GM21526 (cell line): Measurements from ENCODE around the gene FGF5.
"Not testable (repeated sequence)": the region's sequence is repeated elsewhere in the genome, so short reads cannot be mapped to it uniquely, and the experiment has no call there.

Experiments
- ATAC-seq: cut with Tn5 transposase; IDR thresholded peaks from one replicate; pipeline ENCODE4 v1.9.1; 2021; ENCODE audit warnings: moderate library complexity; ENCODE audit not compliant: unreplicated experiment, low FRiP score

The FGF5 gene

DNA sequence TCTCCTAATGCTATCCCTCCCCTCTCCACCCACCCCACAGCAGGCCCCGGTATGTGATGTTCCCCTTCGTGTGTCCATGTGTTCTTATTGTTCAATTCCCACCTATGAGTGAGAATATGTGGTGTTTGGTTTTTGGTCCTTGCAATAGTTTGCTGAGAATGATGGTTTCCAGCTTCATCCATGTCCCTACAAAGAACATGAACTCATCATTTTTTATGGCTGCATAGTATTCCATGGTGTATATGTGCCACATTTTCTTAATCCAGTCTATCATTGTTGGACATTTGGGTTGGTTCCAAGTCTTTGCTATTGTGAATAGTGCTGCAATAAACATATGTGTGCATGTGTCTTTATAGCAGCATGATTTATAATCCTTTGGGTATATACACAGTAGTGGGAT lies 24.2 kb downstream of the FGF5 start:
- not testable (repeated sequence) for ATAC-seq

DNA sequence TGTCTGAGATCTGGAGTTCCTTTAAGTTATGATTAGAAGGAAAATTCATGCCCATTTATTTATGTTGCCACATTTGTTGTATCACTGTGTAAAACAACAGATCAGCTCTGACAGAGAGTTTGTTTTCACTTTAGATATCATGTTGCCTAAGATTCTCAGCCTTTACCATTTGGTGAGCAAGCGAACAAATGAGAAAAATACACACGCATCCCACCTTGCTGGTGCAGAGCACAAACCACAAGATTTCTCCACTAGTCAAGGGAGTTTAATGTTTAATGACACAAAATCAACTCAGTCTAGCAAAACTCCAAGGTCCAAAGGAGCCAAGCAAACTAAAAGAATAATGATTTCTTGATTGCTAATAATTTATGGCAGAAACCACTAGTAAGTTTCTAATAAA lies 27.7 kb downstream of the FGF5 start:
- ATAC-seq: no peak

DNA sequence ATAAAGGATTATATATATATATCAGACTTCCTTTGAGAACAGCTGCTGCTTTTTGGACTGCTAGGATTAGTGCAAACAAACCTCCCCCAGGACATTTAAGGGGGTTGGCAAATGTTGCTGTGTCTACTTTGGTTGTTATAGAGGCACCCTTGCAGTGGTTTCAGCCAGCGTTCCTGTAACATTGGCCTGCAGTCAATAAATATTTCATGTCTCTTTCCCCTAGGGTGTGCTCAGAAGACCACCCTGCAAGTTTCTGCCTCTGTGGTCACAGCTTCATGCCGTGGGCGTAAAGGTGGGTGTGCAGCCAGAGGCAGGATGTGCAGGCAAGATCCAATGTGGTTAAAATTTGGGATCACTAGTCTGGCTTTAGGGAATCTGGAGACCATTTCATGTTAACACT lies 28.9 kb downstream of the FGF5 start:
- no peak for ATAC-seq

DNA sequence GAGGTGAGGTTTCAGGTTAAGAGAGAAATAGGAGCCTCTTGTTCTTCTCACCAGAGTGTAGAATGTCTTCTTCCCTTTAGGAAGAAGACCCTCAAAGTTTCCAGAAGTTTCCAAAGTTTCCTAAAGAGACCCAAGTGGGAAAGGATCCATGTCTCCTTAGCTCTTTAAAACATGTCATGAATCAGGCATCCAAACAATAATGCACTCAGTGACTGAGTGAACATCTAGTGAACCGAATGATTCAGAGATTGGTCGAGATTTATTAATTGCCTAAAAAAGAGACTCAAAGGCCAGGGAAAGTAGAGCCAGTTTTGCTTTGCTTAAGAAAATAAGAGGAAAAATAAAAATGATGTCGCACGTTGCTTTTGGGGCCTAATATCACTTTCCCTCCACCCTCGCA lies 29.4 kb downstream of the FGF5 start:
- no peak for ATAC-seq

DNA sequence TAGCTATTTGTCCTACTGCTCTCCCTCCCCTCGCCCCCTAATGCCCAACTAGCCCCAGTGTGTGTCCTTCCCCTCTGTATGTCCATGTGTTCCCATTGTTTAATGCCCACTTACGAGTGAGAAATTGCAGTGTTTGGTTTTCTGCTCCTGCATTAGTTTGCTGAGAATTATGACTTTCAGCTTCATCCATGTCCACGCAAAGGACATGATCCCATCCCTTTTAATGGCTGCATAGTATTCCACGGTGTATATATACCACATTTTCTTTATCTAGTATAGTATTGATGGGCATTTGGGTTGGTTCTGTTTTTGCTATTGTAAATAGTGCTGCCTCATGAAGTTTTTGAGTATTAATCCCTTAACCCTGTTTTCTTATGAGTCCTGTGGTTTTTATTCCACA lies 35.4 kb downstream of the FGF5 start:
- ATAC-seq: no peak

DNA sequence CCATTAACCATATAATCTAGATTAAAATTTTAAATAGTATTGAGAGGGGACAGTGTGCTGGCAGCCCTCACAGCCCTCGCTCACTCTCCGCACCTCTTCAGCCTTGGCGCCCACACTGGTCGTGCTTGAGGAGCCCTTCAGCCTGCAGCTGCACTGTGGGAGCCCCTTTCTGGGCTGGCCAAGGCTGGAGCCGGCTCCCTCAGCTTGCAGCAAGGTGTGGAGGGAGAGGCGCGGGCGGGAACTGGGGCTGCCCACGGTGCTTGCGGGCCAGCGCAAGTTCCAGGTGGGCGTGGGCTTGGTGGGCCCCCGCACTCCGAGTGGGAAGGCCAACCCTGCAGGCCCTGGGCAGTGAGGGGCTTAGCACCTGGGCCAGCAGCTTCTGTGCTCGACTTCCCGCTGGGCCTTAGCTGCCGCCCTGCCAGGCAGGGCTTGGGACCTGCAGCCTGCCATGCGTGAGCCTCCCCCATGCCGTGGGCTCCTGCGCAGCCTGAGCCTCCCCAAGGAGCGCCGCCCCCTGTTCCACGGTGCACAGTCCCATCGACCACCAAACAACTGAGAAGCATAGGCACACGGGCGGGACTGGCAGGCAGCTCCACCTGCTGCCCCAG lies 36.3 kb downstream of the FGF5 start:
- ATAC-seq: no peak

DNA sequence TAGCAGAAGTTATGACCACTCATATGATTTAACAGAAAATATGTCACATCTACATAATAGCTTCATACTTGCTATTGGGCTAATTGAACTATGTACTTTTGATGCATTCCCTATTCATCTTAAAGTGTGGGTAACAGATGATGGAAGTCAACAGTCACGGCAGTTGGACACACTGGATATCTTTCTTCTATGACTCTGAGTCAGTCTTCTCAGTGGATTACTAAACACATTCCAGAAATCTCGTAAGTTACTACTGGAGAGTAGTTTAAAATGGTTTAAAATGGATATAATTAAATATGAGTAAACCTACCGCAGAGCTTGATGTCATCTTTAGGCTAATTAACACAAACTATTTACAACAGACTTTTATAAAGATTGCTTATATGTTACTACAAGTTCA lies 39.0 kb downstream of the FGF5 start:
- ATAC-seq: no peak

DNA sequence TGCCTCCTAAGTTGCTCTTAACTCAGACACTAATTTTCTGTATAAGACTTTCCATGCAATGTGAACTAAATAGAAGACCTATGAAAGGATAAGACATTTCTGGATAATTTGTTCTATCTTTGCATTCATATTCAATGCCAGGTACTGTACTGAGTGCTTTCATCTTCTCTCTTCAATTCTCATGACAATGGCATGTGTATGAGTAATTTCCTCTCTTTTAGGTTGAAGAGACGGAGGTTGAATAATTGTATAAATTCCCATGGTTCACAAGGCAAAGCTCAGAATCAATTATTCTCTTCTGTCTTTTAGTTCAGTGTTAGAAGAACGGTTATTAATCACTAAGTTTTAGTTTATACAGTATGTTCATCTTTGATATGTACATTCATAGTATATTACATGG lies 39.8 kb downstream of the FGF5 start:
- ATAC-seq: no peak

DNA sequence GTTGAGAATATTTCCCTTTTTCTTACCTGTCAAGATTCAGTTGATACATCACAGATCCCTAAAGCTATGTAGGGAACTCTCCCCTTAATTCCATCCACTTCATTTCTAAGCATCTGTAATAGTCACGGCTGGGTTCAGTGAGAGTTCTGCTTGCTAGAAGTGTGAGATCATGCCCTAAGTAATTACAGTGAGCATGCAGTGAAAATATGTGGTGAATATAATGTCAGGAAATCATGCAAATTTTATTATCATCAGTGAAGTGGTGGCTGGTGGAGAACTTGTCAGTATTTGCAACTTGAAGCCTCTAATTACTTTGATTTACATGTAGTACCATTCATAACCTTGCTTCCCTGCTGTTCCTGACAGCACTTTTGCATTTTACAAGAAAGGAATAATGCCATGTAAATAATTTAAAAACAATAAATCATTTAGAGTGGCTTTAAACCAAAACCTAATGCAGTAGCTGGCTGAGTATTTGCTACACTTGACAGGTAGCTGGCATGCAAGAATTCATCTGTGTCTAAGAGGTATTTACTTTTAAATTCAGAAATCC lies 40.8 kb downstream of the FGF5 start:
- no peak for ATAC-seq

DNA sequence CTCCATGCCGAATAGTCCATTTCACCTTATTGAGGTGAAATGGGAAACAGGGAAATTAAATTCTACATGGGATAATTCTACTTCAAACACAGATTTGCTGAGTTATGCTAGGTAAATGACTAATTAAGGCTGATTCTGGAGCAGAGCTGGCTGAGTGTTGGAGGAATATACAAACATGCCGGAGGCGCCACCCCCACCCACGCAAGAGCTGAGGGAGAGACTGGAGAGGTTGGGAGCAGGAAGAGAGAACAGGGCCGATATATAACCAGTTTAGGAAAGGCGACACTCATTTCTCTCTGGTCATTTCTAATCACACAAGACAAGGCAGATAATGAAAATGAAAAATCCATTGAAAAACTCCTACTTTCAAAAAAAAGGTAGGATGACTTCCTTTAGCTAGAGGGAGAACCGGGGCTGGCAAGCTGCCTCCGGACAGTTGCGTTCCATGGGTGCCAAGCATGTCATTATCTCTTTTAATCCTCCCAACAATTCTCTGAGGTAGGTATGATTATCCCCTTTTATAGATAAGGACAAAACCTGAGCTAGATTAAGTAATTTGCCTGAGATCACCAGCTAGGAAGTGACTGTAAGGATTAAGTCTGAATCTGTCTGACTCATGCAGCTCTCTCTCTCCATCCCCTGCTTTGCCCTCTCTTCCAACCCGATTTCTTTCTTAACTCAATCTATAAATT lies 41.5 kb downstream of the FGF5 start:
- ATAC-seq: no peak

DNA sequence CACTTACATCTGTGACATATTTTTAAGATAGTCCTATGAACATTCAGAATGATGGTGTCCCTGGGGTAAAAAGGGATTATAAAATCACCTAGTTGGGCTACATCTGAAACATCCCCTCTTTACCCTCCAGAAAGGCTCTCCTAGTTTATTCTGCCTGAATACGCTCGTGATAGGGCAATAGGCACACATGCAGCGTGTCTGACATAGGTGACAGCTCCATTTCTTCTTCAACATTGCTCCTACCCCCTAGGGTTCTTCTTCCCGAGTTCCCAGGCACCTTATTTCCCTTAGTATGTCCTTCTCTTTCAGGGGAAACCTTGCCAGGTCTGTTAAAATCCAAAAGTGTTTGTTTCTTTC lies 42.0 kb downstream of the FGF5 start:
- ATAC-seq: no peak

DNA sequence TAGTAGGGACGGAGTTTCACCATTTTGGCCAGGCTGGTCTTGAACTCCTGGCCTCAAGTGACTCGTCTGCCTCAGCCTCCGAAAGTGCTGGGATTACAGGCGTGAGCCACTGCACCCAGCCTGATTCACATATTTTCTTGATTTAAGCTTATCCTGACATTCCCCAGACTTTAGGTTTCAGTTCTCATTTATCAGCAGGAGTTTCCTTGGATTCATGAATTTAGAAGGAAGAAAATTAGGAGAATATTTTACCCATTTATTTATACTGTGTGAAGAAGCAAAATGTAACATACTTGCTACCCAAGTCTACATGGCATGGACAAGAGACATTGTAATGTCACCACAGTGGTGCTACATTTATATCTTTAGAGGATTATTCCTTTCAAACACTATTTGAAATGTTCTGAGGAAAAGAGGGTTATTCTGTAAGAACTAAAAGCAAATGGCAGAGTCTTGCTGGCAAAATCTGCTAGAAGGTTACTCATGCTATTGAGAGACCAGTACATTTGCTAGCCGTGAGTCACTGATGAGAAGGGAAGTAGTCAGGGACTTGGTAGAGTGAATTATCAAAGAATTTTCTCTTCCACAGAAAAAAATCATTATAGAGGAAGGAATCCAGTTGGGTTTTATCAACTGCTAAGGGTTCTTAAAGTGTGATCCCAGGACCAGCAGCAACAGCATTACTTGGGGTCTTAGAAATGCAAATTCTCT lies 43.0 kb downstream of the FGF5 start:
- no peak for ATAC-seq

DNA sequence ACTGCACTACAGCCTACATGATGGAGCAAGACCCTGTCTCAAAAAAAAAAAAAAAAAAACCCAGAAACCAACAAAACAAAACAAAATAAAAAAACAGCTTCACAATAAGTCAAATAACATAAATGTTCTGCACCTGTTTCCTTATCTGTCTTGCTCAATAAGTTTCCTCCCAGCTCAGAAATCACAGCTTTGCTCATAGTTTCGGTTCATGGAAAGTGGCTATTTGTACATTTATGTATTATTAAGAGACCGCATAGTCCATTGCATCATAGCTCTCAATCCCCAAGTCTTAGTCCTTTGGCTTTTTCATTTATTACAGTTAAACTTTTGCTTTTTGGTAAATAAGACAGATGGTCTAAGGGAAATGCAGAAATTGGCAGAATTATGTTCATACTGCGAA lies 44.7 kb downstream of the FGF5 start:
- no peak for ATAC-seq

DNA sequence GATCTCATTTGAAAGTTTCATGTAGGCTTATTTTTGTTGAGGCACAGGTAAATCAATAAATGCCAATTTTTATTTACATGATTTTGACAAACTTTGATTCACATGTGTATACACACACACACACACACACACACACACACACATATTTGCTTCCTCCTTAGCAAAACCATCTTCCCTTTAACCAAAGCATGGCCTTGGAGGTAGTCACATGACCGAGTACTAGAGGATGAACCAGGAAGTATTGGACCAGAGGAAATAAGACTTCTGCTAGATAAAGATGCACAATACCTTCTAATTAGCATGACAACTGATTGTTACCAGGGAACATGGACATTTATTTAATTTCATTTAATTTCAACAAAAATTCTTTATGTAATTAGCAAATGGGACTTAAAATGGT lies 45.7 kb downstream of the FGF5 start:
- ATAC-seq: no peak

DNA sequence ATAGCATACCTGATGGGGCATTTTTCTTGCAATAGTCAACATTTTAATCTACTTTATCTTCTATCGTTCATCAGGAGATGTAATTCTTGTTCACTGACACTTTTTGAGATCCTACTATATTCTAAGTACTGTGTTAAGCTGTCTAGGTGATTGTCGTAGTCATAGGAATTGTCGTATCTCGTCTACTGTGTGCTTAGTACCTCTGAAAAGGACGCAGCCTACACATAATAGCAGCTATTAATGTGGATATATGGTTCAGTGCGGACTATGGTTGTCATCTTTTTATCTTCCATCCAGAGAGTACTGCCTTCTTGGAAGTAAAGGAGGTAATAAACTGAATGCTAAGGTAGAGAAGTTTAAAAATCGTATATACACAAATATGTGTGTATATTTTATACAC lies 47.2 kb downstream of the FGF5 start:
- ATAC-seq: no peak

DNA sequence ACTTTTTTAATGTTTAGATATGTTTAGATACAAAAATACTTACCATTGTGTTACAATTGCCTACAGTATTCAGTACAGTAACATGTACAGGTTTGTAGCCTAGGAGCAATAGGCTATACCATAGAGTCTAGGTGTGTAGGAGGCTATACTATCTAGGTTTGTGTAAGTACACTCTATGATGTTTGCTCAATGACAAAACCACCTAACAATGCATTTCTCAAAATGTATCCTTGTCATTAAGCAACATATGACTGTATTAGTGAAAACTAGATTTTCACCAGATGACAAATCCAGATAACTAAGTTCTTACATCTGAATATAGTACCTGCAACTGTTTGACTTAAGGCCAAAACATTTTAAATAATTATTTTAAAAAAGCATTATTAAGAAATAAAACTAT lies 49.4 kb downstream of the FGF5 start:
- ATAC-seq: not testable (repeated sequence)

DNA sequence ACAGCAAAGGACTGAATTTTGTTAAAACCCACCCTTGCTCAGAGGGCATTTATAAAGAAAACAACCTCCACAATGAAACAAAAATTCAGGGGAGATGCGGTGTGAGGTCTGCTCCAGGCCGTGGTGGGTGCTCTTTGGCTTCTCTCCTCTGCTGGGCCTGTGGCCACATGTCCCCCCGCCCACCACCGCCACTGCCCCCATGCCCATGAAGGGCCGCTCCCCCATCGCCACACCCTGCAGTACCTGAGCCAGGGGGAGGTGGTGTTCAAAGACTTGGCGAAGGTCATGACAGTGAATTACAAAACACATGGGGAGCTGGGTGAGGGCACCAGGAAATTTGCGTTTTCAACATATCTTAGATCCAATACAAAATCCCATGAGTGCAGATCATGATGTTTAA lies 54.9 kb downstream of the FGF5 start:
- no peak for ATAC-seq

DNA sequence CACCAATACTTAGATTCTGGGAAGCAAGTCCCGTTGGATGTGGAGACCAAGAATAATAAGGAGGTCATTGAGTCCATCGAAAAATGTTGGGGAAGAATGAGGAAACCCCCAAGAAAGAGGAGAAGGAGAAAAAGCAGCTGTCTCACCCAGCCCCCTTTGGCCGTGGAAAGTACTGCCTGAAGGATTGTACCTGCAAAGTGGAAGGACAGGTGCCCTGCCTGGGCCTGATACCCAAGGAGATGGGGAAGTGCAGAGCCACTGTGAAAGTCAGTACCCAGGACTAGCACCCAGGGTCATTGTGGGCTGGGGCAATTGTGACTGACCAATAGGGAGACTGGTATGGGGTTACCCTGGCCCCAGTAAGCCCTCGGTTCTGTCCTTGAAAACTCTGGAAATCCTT lies 55.3 kb downstream of the FGF5 start:
- ATAC-seq: no peak

DNA sequence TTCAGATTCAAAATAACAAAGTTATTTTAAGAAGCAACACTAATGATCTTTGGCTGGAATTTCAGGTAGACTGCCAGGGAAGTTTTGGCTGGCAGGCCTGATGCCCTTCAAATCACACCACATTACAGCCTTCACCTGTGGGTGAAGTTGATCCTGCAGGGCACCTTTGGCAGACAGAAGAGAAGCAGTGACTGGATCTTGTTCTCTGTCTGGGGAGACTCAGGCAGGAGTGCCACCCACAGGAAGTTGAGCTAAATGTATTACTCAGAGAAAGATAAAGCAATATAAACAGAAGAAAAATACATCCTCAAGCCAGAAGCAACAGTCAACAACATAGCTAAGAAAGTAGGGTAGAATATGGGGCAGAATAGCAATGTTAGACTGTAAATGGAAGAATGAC lies 56.3 kb downstream of the FGF5 start:
- ATAC-seq: no peak

DNA sequence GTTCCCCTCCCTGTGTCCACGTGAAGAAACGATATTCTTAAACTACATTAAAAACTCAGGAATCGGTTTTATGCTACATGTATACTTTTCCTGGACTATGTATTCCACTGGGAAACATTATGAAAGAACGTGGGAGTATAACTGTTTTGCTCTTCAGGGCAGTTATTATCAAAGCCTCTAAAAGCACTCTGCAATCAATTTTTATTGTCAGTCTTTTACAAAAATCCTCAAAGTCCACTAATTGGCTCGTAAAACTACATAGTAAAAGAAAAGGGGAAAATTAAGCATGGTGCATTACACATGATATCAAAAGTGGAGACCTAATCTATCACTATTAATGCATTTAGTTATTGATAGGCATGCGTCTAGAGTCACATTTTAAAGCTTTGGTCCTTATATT lies 57.7 kb downstream of the FGF5 start:
- ATAC-seq: no peak

DNA sequence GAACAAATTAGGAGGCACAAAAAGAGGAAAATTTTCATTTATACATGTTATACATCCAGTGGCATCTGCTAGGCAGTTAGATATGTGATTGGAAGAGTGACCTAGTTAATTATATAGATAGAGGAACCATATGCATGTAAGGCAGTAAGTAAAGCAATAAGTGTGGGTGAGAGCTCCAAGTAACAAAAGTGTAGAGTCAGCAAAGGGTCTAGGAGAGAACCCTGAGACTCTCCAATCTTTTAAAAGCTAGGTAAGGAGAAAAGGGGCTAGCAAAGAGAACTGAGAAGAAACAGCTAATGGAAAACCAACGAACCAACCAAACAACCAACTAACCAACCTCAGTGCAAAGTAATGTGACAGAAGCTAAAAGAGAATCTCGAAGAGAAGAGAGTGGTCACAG lies 65.2 kb downstream of the FGF5 start:
- ATAC-seq: no peak

DNA sequence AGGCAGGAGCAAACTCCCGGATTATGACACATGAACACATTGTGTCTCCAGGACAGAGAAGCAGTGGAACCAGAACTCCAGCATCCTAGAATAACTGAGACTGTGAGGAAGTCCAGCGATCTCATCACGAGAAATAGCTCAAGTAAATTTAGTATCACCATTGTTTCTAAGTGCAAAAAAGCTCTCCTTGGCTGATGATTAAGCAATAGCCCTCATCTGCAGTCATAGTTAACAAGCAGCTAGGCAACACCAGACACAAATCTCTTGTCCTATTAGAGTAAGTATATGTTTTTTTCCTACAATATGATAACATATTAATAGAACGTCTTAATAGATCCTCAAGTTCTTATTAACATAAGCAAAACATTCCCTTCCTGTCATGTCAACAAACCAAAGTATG lies 66.7 kb downstream of the FGF5 start:
- no peak for ATAC-seq
